NCI-H1436 (cell line): ENCODE measurements around the gene TELO2.

Experiments used
- DNase-seq: peaks from one replicate; lab custom pipeline; 2025; lab: John Stamatoyannopoulos, UW

TELO2 gene

GRCh38 chr16:1536601-1537000, 43.4 kb downstream of the TELO2 start:
- DNase-seq = no peak

- no peak for DNase-seq
Observed at GRCh38 chr16:1537138-1537577, 44.0 kb downstream of the TELO2 start.

GRCh38 chr16:1537763-1538289, 44.7 kb downstream of the TELO2 start:
- DNase-seq = no peak

- DNase-seq = no peak
Observed at GRCh38 chr16:1538804-1539520, 45.8 kb downstream of the TELO2 start.

GRCh38 chr16:1539720-1540555, 46.8 kb downstream of the TELO2 start:
- no peak for DNase-seq

GRCh38 chr16:1540556-1540855, 47.3 kb downstream of the TELO2 start:
- no peak for DNase-seq

GRCh38 chr16:1541293-1542165, 48.4 kb downstream of the TELO2 start:
- no peak for DNase-seq

GRCh38 chr16:1542166-1542500, 49.0 kb downstream of the TELO2 start:
- DNase-seq = no peak

- DNase-seq = no peak
Observed at GRCh38 chr16:1542533-1542932, 49.4 kb downstream of the TELO2 start.

GRCh38 chr16:1543085-1543896, 50.1 kb downstream of the TELO2 start:
- no peak for DNase-seq

GRCh38 chr16:1545044-1546040, 52.2 kb downstream of the TELO2 start:
- no peak for DNase-seq

- no peak for DNase-seq
Observed at GRCh38 chr16:1546430-1546829, 53.3 kb downstream of the TELO2 start.

- DNase-seq = no peak
Observed at GRCh38 chr16:1548233-1548632, 55.1 kb downstream of the TELO2 start.

- no peak for DNase-seq
Observed at GRCh38 chr16:1548727-1549126, 55.6 kb downstream of the TELO2 start.

- no peak for DNase-seq
Observed at GRCh38 chr16:1550069-1550468, 56.9 kb downstream of the TELO2 start.

- DNase-seq = no peak
Observed at GRCh38 chr16:1550696-1551095, 57.5 kb downstream of the TELO2 start.

- DNase-seq = no peak
Observed at GRCh38 chr16:1551166-1551565, 58.0 kb downstream of the TELO2 start.

- DNase-seq = no peak
Observed at GRCh38 chr16:1552129-1552528, 59.0 kb downstream of the TELO2 start.

GRCh38 chr16:1553946-1554825, 61.0 kb downstream of the TELO2 start:
- no peak for DNase-seq
